GM19328 (cell line): ENCODE data around the gene NUB1.

Experiments
- ATAC-seq: cut with Tn5 transposase; IDR thresholded peaks from one replicate; pipeline ENCODE4 v1.9.1; 2021; ENCODE audit warnings: mild to moderate bottlenecking, moderate library complexity; ENCODE audit not compliant: unreplicated experiment

NUB1 gene

DNA sequence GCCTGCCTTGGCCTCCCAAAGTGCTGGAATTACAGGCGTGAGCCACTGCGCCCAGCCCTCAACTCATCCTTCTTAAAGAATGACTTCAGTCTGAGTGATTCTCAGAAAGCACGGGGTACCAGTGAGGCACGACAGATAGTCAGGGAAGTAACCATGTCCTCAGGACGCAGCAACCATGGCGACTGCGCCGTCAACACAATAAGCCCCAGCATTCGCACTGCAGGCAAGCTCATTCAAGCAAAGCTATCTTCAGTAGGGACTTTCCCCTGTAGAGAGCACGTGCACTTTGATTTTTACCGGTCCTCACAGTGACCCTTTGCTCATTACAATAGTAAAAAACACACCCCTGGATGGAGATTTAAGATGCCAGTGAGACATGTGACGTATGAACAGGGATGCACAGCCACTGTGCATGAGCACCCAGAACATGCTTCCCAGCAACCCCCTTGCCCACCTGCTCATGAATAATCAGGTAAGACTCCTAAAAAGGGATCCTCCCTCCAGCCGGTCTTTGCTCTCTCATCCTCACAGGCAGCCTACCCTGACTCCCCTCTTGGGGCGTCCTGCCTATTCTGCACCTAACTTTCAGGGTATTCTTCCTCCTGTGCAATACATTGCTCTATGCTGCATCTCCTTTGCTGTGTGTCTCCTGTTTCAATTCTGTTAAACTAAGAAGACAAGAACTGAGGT lies 59.2 kb downstream of the NUB1 start:
- ATAC-seq: no peak

DNA sequence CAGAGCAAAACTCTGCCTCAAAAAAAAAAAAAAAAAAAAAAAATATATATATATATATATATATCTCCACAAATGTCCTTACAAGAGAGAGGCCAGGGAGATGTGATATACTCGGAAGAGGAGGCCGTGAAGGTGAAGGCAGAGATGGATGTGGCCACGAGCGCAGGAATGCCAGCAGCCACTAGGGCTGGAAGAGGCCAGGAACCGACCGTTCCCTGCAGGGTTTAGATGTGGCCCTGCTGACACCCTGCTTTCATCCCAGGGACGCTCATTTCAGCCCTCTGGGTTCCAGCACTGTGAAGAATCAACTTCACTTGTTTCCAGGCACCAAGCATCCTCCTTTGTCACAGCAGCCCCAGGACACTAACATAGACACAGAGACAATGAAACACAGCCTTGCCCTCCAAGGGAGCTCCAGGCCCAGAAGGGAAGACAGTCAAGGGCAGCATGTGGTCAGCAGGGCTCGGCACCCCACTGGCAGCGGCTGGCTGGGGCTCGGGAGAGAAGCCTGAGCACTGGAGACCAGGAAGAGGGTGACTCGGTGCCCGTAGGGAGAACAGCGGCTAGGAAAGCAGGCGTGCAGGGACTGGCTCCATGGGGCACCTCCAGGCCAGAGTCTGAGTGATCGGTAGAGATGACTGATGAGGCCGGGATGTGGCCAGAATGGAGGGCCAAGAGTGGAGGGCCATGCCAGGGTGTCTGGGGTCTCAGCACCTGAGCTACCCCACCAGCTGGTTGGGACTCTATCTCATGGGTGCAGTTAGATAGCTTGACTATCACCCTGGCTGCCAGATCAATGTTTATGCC lies 60.6 kb downstream of the NUB1 start:
- no peak for ATAC-seq

DNA sequence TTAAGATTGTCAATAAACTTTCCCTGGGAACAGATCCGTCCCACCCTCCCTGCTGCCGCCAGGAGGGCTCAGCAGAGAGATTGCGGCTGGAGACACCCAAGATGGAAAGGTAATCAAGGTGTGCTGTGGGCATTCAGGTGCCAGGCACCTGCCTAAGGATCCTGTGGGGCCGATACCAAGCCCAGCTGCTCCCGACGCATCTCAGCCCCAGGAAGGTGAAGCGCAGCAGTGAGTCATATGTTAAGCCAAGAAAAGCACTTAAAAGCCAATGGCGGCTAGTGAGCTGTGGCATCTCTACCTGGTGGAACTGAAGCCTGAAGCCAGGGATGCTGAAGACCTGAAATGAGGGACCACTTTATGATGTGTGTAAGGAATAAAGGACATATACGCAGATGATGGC lies 62.2 kb downstream of the NUB1 start:
- no peak for ATAC-seq

DNA sequence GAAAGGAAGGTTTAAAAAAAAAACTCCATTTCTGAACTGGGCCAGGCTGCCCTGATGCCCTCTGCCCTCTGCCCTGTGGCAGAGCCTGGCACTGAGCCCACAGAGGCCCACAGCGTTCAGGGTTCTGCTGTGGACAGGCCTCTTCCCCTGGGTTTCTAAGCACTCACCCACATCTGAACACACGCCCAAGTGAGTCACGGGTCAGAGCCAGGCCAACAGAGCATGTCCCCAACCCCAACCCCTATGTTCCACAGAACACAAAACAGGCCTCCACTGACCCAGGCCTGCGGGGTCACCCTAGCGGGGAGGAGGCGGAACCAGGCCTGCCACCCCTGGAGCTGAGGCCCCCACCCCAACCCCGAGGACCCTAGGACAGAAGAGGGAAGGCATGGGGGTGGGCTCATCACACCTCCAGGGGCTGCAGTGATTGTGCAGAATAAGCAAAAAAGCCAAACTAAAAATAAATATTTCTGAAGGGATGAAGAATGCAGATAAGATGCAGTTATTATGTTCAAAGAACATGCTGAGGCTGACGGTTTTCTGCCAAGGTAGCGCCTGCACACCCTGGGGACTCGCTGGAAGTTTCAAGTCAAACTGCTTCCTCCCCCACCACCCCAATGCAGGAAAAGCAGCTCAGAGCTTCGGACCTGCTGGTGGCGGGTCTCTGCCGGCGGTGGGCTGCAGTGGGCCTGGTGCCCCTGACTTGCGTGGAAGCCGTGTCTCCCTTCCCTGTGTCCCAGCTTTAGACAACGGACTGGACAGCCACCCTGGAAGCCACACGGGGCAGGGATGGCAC lies 62.8 kb downstream of the NUB1 start:
- no peak for ATAC-seq

DNA sequence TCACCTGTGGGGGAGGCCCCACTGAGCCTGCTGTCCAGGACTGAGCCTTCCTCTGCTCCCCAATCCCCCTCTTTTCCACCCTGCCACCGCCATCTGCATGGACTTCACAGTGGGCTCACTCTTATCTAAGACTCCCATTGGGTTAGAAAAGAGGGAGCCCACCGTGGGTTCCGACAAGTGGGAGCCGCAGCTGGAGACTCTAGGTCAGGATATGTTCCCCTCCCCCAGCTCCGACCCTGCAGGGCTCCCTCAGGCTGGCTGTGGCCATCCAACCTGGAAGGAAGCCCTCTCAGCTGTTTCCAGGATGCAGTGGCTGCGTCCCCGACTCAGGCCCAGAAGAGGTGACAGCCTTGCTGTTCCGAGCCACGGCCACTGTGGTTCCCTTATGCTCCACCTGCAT lies 63.4 kb downstream of the NUB1 start:
- no peak for ATAC-seq

DNA sequence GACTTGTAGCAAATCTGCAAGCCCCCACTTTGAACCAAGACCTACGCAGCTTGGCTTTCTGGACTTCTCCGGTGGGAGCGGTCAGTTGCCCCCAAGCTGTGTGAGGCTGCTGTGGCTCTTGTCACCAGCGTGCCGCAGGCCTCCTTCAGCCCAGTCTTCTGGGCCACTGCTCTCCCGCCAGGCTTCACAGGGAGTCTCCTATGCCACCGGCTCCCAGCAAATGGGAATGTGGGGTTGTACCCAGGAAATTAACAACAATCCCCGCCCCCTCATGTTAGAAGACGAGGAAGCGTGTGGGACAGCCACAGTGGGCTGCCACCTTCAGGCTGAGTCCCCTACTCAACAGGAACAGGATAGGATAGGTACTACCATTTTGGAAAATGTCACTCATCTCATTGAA lies 64.0 kb downstream of the NUB1 start:
- no peak for ATAC-seq

DNA sequence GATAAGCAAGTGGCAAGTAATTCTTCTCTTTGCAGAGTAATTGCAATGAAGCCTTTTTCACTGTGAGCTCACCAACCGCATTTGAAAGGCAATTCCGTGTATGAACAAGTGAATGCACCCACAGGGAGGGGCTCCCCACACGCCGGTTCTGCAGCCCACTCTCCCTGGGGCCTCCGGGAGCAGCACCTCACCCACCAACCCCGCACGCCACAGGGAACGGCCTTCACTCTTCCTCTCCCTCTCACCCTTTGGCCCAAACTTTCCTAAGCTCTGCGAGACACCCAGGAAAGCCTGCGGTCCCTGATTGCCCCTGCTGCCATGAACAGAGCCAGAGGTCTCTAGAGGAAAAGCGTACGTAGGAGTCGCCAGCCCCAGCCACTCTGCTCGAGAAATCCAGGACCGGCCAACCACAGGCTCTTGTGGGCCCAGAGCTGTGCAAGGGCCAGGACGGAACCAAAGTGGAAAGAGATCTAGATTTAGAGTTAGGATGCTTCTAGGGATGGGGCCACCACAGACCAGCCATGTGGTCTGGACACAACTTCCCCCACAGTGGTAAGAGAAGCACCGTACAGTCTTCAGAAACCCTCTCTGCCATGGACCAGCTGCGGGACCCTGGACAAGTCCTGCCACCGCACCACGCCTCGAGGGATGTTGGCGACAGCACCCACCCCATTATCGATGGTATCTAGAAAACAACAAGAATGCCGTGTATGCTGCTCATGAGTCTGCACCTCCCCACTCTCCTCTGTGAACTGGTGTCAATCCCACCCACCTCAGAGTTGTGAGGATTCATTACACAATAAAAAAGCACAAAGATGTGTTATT lies 64.7 kb downstream of the NUB1 start:
- ATAC-seq: no peak

DNA sequence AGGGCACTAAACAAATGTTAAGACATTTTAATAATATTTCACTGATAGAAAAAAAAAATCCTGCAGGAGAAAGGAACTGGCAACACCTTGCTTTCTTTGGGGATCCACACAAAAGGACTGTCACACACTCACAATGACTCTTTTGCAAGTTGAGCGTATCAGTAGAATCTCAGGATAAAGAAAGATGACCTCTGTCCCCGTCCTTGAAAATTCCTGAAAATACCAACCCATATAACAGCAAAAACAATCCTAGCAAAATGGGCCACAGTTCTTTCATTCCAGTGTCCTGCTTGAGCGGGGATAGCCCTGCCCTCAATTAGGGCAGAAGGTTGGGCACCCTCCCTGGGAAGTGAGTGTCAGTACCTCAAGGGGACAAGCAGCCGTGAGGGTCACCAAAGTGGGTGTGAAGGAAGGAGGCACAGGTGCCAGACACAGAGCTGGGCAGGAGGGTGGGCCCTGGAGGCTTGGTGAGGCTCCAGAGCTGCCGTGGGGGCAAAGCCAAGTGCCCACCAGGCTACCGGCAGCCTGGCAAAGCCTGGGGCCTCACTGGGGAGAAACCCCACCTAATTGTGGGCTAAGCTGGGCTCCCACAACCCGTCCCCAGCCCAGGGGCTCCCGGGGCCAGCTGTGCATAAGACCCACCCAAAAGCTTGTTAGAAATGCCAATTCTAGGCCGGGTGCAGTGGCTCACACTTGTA lies 65.4 kb downstream of the NUB1 start:
- no peak for ATAC-seq

DNA sequence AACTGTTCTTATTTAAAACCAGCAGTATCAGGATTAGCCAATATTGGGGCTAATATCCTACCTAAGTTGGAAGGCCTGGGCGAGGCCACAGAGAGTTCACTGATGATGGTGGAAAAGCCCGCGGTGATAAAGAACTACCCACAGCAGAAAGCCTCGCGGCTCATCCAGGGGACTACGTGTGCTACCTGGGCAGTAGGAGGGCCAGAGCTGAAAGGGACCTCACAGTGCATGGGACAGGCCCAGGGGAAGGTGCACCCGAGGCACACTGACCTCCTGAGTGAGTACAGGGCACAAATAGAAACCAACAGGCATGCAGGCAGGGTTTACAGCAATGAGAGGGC lies 66.9 kb downstream of the NUB1 start:
- ATAC-seq: no peak

DNA sequence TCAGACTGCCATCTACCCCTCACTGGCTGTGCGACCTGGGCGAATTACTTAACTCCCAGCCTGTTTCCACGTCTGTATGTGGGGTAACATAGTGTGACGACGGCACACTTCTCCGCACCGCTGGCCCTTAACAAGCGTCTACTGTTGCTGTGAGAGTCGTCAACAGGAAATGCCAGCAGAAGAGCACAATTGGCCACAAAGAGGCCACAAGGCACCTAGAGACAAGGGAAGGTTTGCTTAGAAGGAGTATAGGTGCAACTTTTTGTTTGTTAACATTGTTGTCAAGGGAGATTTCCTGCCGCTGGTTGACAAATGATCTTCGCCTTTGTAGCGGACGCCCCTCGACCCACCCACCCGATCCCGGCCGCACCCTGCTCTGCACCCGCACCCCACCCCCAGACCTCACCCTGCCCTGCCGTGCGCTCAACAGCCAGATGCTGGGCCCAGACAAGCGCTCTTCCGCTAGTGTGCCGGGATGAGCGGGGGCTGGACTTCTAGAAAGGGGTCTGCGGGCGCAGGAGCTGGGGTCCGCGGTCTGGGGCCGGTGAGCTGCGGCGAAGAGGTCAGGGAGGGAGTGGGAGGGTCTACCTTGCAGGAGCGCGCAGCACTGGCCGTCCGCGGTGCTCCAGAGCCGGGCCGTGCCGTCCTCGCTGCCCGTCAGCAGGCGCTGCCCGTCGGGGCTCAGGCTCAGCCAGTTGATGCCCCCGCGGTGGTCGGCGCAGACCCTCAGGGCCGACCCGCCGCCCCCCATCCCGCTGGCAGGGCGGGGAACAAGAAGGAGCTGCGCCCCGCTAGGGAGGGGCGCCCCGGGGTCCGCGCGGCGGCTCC lies 67.4 kb downstream of the NUB1 start:
- no peak for ATAC-seq

DNA sequence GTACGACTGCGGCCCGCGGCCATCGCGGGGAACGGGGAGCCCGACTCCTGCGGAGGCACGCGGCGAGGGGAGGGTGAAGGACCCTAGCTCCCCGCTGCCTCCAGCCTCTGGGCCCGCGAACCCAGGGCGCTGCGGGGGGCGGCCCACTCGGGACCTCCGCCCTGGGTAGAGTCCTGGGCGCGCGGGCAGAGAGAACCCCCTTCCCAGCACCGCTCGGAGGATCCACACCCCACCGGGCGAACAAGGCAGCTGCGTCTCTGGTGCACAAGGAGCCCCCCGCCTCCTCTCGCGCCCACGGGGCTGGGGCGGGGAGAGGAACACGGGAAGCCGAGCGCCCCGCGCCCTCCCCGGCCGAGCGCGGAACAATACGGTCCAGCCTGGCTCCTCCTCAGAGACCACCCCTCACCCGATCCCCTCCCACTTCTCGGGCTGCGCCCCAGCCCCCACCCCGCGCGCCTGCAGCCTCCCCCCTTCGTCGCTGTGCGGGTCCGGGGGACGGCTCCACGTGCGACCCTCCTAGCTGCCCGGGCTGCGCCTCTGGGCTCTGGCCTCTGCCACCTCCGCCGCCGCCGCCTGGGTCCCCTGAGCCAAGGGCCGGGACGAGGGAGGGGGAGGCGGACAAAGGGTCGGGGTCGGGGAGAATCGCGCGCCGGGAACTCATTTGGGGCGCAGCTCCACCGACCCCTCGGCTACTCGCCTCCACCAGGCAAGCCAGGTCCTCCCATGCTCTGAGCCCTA lies 68.2 kb downstream of the NUB1 start, which contains the start of gene WDR86:
Gene WDR86 (minus strand): TSS at position 372 of the 738 bp plus-strand sequence. CDS start 449 bp downstream, outside the sequence.
- no peak for ATAC-seq

DNA sequence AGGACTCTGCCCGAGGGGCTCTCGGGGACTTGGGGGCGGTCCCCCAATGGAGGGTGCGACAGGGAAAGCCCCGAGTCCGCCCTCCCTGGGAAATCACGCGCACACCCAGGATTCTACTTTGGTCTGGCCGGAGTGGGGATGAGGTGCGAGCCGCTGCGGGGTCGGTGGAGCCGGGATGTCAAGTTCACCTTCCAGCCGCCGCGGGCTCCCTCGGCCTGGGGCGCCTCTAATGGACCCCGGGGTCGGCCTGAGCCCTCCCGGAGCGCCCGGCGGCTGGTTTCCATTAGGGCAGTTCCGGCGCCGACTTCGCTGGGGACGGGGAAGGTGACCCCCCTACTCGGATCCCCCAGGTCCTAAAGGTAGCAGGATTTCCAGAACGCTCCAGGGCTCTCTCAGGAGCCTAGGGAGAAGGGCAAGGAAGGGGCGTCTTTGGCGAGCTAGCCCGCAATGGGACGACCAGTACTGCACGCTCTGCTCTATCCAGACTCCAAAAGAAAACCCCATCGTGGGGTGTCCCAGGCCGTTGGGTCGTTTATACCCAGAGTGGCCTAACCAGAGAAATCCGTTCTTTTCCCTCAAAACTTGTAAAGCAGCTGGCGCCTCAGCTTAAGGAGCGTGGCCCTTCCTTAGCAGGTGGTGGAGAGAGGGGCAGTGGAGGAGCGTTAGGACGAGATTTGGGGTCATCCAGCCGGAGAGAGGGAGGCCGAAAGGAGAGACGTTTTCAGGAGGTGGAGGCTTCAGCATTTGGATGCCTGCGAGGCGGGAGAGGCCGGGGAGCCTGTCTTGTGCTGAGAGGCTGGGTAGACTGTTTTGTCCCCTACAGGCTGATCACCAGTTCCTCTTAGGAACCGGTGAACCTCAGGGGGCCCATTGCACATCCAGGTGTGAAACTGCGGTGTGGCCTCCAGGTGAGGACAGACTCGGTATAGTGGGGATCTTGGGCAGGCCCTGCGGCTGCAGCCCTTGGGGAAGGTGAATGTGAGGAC lies 69.1 kb downstream of the NUB1 start:
- ATAC-seq: no peak

DNA sequence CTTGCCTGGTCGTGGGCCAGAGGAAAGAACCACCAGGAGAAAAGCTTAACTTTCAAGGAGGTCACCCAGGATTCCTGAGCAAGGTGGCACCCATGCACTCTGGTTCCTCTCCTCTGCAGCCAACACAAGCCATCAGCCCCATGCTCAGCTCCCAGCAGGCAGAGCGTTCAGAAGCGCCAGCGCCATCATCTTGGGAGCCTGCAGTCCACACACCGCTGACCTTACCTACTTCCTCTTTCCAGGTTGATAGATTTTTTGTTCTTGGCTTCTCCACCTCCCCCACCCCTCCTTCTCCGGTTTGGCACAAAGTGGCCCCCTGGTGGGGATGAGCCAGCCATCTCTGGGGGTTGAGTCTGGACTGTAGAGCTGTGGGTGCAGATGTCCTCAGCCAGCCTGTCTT lies 69.9 kb downstream of the NUB1 start:
- ATAC-seq: no peak

DNA sequence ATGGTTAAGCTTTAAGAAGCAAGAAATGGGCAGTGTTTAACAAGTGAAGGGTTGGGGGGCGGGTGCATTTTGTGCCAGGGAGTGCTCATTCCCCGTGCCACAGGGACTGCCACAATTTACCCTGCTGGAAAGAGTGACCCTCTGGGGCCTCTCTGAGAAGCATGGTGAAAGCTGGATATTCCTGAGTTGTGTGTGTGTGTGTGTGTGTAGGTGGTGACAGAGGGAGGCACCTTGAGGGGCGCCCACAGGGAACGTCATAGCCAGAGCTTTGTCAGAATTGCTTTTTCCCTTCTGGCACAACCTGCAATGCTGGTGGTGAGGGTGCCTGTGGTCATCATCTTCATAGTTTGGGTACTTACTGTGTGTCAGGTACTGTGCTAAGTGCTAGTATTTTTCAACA lies 70.7 kb downstream of the NUB1 start:
- no peak for ATAC-seq

DNA sequence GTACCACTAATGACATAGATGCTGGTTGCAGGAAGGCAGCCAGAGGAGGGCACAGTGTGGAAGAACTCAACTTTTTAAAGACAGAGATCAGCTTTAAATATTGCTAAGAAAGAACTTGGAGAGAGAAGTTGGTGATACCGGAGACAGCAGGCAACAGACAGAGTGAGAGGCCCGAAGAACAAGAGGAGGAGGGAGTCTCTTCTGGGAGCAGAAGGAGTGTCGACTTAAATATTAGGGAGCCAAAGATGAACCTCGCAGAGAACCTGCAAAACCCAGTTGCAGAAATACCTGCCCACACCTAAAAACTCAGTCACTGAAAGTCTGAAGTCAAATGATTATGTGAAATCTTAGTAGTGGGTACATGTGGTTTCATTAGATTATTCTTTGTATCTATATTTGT lies 71.6 kb downstream of the NUB1 start:
- ATAC-seq: no peak

DNA sequence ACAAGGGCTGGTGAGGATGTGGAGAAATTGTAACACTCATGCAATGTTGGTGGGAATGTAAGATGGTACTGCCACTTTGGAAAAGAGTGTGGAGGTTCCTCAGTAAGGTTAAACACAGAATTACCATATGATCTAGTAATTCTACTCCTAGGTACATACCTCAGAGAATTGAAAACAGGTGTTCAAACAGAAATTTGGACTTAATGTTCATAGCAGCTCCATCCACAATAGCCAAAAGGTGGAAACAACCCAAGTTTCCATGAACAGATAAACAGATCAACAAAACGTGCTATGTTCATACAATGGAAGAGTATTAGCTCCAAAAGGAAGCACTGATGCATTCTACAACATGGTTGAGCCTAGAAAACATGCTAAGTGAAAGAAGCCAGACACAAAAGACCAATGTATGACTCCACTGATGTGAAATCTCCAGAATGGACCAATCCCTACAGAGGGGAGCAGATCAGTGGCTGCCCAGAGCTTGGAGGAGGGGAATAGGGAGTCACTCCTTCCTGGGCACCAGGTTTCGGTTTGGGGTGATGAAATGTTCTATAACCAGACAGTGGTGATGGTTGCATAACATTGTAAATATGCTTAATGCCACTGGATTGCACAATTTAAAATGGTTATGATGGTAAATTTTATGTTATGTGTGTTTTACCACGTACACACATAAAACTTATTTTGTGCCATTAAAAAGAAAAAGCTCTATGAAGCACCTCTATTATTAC lies 73.9 kb downstream of the NUB1 start:
- ATAC-seq: no peak
